Choroid plexus epithelial cell (primary cell): ENCODE results near the gene TYROBP.

Source experiments
- DNase-seq: peaks from one replicate; pipeline ENCODE4 v3.0.0-alpha.2; 2010; ENCODE audit warnings: low read depth
- H3K4me3 ChIP-seq: 2 replicates; pipeline ENCODE4 v1.5.1; 2011; ENCODE audit warnings: low read depth, mild to moderate bottlenecking, control low read depth, low read length, moderate library complexity
- CTCF ChIP-seq: conservative IDR thresholded peaks from 2 replicates; pipeline ENCODE4 v1.5.1; 2011; ENCODE audit warnings: low read depth, mild to moderate bottlenecking, control low read depth, inconsistent platforms, low read length, moderate library complexity

The TYROBP gene

GRCh38 chr19:35882114-35882832 lies 25.8 kb downstream of the TYROBP start:
- no peak overlapping the region for H3K4me3 ChIP-seq
- peak; percentile 60 for TF ChIP-seq CTCF

GRCh38 chr19:35879770-35880317 lies 28.3 kb downstream of the TYROBP start:
- no peak for TF ChIP-seq CTCF
- H3K4me3 ChIP-seq: no peak overlapping the region
- peak; percentile 88 for DNase-seq

More at GRCh38 chr19:35882114-35882832, 25.8 kb downstream of the TYROBP start:
- DNase-seq: peak; percentile 92

DNA sequence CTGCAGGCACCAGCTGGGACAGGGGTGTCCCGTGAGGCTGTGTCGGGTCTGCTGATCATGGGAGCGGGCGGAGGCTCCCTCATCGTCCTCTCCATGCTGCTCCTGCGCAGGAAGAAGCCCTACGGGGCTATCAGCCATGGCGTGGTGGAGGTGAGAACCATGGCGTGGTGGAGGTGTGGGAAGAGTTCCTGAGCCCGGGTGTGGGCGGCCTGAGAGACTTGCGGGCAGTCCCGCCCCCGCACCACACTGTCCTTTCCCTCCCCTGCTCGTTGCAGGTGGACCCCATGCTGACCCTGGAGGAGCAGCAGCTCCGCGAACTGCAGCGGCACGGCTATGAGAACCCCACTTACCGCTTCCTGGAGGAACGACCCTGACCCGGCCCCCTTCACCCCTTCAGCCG lies 29.0 kb downstream of the TYROBP start:
- no peak for TF ChIP-seq CTCF

GRCh38 chr19:35874392-35874930 lies 33.6 kb downstream of the TYROBP start:
- no peak overlapping the region for H3K4me3 ChIP-seq
- no peak for DNase-seq
- no peak for TF ChIP-seq CTCF

More for the DNA sequence above, 29.0 kb downstream of the TYROBP start:
- DNase-seq: no peak
- H3K4me3 ChIP-seq: no peak overlapping the region

GRCh38 chr19:35872180-35872579 lies 35.9 kb downstream of the TYROBP start:
- no peak overlapping the region for H3K4me3 ChIP-seq
- DNase-seq: no peak
- no peak for TF ChIP-seq CTCF

GRCh38 chr19:35871611-35872010 lies 36.5 kb downstream of the TYROBP start:
- no peak for TF ChIP-seq CTCF
- H3K4me3 ChIP-seq: no peak overlapping the region
- no peak for DNase-seq
